H7 (cell line): ENCODE data around the gene ANKRD55. TPM values are rescaled to one million over a fixed set of nuclear protein-coding genes. Genes with fewer than 3 reads are reported as not detected.
"Not testable (repeated sequence)": the region's sequence is repeated elsewhere in the genome, so short reads cannot be mapped to it uniquely, and the experiment has no call there.

Source experiments
- DNase-seq: peaks from one replicate; pipeline ENCODE4 v3.0.0; 2012
- H3K27me3 ChIP-seq: 2 replicates; pipeline ENCODE4 v1.6.0; 2011; ENCODE audit warnings: mild to moderate bottlenecking, low read length; ENCODE audit not compliant: control insufficient read depth, insufficient read depth
- H3K36me3 ChIP-seq: replicated peaks from 2 replicates; pipeline ENCODE4 v1.5.1; 2011; ENCODE audit warnings: low read length; ENCODE audit not compliant: control insufficient read depth, insufficient read depth
- H3K4me3 ChIP-seq: 2 replicates; pipeline ENCODE4 v1.5.1; 2011; ENCODE audit warnings: low read depth, mild to moderate bottlenecking, control low read depth, low read length, moderate library complexity; ENCODE audit not compliant: insufficient read depth
- total RNA-seq: library from RNA; depleted of rRNA; stranded (reverse); fragments of >200 nt; shearing (Covaris generic); gene quantifications from 2 replicates; pipeline ENCODE4 v1.2.3, GENCODE V29; 2014

ANKRD55 gene
- total RNA-seq, 1 experiment from 2014 or later, result not detected

DNA sequence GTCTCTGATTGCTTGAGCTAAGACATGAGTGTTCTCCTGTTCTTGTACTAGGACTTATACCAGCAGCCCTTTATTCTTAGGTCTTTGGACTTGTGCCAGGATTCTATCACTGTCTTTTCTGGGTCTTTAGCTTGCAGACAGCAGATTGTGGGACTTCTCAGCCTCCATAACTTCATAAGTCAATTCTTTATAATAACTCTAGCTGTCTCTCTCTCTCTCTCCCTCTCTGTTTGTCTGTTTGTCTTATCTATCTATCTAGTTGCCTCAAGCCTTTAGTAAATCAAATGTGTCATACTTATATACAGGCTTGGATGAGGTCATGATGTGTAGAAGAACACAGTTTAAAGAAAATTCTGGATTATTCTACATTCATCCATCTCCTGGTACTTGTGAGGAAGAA is 11.5 kb upstream of the ANKRD55 start:
- Histone ChIP-seq H3K27me3 (no peaks in the 10 kb centered on the region), H3K36me3 (no peaks in the 10 kb centered on the region), H3K4me3 (no peak overlapping the region)
- DNase-seq, result no peak

DNA sequence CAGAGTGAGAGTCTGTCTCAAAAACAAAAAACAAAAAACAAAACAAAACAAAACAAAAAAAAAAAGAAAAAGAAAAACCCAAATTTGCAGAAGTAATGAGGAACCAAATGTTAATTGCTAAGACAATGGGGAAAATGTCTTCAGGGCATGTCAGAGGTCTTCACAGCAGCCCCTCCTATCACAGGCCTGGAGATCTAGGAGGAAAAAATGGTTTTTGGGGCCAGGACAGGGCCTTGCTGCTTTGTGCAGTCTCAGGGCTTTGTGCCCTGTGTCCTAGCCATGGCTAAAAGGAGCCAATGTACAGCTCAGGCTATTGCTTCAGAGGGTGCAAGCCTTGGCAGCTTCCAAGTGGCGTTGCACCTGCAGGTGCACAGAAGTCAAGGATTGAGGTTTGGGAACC is 9.1 kb upstream of the ANKRD55 start:
- H3K36me3 ChIP-seq, H3K4me3 ChIP-seq, H3K27me3 ChIP-seq, DNase-seq: not testable (repeated sequence)

DNA sequence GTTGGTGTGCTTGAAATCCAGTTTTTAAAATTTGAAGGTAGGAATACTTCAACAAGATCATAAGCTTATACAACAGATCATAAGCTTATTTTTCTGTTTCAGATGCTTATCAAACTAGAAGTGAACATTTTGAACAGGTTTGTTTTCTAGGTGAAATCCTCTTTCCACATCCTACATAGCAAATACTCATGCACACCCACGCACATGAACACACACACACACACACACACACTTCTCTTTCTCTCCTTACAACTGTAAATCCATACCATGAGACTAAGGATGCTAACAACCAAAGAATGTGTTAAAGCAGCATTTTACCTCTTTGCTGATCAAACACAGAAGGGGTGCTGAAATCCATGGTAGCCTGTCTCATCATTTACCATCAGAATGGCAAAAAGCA is 592 bp downstream of the ANKRD55 start:
- Histone ChIP-seq H3K27me3 (no peaks in the 10 kb centered on the region), H3K4me3 (no peak overlapping the region), H3K36me3 (no peaks in the 10 kb centered on the region)
- no peak for DNase-seq

DNA sequence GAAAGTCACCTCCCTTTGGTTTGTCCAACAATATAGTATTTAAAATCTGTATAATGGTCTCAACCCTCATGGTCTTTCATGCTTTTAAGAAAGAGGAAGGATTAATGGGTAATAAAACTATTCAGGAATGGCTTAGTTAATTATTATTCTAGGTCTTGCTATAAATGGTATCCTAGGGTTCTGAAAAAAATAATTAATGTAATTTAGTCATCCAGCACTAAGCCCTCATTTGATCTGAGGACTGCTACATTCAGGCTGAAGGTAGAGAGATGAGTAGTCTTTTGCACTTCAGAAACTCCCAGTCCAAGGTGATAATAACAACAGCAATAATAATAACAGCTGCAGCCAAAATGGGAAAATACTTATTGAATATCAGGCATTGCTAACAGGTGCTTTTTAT is 2.6 kb downstream of the ANKRD55 start:
- DNase-seq, result no peak
- H3K4me3 ChIP-seq, result no peak overlapping the region
- no peaks in the 10 kb centered on the region for H3K36me3 ChIP-seq

DNA sequence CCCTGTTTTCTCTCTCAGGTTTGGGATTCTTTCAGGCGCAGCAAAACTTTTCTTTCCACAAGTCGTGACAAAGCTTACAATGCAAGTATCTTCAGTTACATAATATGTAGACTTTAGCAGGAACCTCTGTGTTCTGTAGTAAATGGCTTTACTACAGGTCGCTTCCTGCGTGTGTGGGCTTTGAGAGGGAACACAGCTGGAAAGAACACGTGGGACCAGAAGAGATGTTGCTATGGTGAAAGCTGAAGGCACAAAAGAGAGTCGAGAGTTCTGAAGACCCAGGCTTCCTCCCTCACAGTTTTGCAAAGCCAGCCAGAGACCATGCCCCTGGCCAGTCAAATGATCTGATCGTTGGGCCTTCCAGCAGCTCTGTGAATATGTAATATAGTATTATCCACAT is 4.0 kb downstream of the ANKRD55 start:
- Histone ChIP-seq H3K36me3 (no peaks in the 10 kb centered on the region), H3K4me3 (no peak overlapping the region), H3K27me3 (no peaks in the 10 kb centered on the region)
- DNase-seq, result no peak

More for the DNA sequence above, 2.6 kb downstream of the ANKRD55 start:
- no peaks in the 10 kb centered on the region for H3K27me3 ChIP-seq

DNA sequence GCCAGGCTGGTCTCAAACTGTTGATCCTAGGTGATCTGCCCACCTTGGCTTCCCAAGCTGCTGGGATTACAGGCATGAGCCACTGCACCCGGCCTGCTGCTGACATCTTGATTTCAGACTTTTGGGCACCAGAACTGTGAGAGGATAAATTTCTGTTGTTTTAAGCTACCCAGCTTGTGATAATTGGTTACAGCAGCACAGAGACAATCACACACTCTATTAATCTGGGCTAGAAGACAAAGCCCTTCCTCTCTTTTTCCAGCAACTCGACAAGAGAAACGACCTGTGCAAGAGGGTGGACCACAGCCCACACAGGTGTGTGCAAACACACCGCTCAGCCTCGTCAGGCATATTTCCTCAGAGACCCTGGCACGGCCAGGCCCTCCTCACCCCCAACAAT is 4.5 kb downstream of the ANKRD55 start:
- Histone ChIP-seq H3K4me3 (no peak overlapping the region), H3K36me3 (no peaks in the 10 kb centered on the region), H3K27me3 (no peaks in the 10 kb centered on the region)
- DNase-seq, result no peak

DNA sequence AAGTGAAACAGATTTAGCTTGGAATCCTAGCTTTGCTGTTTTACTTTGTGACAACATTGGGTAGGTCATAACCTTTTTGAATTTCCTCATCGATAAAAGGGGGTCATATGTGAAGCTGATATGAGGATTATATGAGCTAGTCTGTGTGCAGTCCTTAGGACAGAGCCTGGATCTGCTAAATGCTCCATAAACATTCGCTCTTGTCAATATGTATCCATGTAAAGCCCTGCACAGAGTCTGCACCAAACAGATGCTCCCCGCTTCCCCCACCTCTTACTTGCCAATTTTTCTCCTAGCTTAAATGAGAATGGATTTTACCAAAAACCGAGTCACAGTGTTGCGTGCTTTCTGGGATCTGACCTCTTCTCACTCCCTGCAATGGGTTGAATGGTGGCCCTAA is 5.4 kb downstream of the ANKRD55 start:
- no peak for DNase-seq
- H3K36me3 ChIP-seq, result no peaks in the 10 kb centered on the region
- no peaks in the 10 kb centered on the region for H3K27me3 ChIP-seq
- no peak overlapping the region for H3K4me3 ChIP-seq

DNA sequence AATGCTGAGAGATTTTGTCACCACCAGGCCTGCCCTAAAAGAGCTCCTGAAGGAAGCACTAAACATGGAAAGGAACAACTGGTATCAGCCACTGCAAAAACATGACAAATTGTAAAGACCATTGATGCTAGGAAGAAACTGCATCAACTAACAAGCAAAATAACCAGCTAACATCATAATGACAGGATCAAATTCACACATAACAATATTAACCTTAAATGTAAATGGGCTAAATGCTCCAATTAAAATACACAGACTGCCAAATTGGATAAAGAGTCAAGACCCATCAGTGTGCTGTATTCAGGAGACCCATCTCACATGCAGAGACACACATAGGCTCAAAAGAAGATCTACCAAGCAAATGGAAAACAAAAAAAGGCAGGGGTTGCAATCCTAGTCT is 9.8 kb downstream of the ANKRD55 start:
- not testable (repeated sequence) for H3K4me3 ChIP-seq, DNase-seq, H3K27me3 ChIP-seq, H3K36me3 ChIP-seq

DNA sequence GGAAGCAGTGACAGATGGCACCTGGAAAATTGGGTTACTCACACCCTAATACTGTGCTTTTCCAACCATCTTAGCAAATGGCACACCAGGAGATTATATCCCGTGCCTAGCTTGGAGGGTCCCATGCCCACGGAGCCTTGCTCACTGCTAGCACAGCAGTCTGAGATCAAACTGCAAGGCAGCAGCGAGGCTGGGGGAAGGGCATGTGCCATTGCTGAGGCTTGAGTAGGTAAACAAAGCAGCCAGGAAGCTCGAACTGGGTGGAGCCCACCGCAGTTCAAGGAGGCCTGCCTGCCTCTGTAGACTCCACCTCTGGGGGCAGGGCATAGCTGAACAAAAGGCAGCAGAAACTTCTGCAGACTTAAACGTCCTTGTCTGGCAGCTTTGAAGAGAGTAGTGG is 11.5 kb downstream of the ANKRD55 start:
- H3K36me3 ChIP-seq, H3K27me3 ChIP-seq, DNase-seq, H3K4me3 ChIP-seq: not testable (repeated sequence)

DNA sequence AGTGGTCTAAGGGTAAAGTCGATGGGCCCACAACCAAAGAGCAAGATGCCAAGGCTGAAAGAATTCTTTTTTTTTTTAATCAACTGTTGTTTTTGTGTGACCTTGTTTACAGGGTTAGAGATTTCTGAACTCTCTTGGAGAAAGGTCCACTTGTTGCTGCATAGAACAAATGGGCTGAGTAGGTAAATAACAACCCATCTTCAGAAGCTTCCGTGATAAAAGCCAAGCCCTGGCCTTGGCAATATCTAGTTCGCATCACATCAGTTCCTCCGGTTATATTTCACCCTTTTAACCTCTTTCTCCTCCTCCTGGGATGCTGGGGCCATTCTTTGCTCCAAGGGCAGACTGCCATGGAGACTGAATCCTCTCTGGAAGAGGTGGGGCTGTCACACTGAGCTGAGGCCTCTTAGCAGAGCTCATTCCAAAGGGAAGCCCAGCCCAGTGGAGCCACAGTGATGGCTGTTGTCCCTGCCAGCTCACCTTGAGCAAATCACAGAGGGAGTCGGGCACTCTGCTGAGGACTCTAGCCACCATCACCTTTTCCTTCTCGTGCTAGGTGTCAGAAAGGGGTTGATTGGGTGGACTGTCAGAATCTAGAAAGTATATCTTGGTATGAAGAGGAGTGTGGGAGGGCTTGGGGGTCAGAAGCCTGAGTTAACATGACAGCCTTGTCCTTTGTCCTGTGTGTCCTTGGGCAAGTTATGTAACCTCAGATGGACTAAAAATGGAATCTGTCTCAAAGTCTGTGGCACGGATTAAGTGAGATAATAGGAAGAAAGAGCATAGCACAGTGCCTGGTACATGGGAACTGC is 17.9 kb downstream of the ANKRD55 start:
- no peak for DNase-seq
- no peaks in the 10 kb centered on the region for H3K27me3 ChIP-seq
- H3K36me3 ChIP-seq, result no peaks in the 10 kb centered on the region
- no peak overlapping the region for H3K4me3 ChIP-seq

DNA sequence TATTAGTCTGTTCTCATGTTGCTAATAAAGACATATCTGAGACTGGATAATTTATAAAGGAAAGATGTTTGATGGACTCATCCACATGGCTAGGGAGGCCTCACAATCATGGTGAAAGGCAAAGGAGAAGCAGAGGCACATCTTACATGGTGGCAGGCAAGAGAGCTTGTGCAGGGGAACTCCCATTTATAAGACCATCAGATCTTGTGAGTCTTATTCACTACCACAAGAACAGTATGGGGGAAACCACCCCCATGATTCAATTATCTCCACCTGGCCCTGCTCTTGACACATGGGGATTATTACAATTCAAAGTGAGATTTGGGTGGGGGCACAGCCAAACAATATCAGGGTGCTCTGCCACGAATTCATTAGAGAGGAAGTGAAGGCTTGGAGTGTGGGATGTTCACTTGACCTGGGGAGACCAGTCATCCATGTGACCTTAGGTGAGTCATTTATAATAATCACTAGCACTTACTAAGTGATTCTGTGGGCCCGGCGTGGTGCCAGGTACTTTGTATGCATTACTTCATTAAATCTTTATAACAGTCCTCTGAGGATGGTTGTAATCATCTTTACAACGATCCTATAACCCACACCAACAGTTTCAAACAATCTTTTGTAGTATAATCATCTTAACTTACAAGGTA is 19.1 kb downstream of the ANKRD55 start:
- DNase-seq, result not testable (repeated sequence)

DNA sequence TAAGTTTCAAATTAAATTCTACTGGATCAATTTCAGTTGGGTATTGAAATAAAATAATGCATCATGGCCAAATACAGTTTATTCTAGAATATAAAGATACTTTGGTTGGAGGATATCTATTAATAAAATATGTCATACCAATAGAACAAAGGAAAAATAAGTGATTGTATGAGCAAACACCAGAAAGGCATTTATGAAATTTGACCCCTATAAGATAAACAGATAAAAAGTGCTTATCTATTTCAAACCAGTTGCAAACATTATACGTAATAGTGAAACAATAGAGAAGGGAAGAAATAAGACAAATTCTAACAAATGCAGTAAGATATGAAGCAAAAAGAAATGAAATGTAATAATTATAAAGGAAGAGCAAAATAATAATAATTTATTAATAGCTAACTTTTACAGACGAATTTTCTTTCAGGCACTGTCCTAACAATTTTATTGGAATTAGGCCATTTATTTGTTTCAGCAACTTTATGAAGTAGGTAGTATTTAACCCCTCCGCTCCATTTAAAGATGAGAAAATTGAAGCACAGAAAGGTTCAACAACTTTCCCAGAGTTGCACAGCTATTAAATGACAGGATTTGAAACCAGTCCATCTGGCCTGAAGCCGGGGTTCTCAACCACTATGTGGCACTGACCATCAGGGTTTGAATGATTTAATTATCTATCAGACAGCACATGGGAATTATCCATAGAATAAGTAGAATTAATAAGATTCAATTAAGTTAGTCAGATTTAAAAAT is 20.8 kb downstream of the ANKRD55 start:
- Histone ChIP-seq H3K27me3 (no peaks in the 10 kb centered on the region), H3K36me3 (no peaks in the 10 kb centered on the region), H3K4me3 (no peak overlapping the region)
- no peak for DNase-seq

More for the DNA sequence above, 19.1 kb downstream of the ANKRD55 start:
- not testable (repeated sequence) for H3K4me3 ChIP-seq, H3K36me3 ChIP-seq, H3K27me3 ChIP-seq

DNA sequence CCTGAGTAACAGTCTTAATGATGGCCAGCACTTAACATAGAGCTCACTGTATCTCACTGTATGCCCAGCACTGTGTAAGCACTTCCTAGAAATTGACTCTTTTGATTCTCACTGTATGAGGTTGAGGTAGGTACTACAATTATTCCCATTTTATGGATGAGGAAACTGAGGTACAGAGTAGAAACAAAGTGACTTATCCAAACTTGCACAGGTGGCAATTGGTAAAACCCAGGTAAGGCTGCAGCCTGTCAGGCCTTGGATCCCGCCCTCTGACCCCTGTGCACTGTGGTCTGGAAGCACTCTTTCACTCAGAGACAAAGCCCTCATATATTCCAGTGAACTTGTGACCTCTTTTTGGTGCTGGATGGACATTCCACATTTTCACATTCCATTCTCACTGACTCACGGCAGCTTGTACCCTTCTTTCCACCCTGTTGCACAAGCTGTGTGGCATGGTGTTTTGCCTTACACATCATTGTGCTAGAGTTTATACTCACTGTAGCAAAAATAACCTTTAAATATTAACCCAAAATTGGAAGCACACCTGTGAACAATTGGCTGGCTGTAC is 21.7 kb downstream of the ANKRD55 start:
- Histone ChIP-seq H3K27me3 (no peaks in the 10 kb centered on the region), H3K36me3 (no peaks in the 10 kb centered on the region), H3K4me3 (no peak overlapping the region)
- DNase-seq, result no peak

DNA sequence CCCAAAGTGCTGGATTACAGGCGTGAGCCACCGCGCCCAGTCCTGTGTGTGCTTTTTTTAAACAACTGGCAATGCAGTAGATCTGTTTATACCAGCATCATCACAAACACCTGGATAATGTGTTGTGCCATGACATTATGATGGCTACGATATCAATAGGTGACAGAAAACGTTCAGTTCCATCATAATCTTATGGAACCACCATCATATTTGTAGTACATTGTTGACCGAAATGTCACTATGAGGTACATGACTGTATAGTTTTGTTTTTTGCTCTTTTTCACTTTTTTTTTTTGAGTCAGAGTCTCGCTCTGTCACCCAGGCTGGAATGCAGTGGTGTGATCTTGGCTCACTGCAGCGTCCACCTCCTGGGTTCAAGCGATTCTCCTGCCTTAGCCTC is 24.4 kb downstream of the ANKRD55 start:
- H3K36me3 ChIP-seq, result no peaks in the 10 kb centered on the region
- no peaks in the 10 kb centered on the region for H3K27me3 ChIP-seq

DNA sequence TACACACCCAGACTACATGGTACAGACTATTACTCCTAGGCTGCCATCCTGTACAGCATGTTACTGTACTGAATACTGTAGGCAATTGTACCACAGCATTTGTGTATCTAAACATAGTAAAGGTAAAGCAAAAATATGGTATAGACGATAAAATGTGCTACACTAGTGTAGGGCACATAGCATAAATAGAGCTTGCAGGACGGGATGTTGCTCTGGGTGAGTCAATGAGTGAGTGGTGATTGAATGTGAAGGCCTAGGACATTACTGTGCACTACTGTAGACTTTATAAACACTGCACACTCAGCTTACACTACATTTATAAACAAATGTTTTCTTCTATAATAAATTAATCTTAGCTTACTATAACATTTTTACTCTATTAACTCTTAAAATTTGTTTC is 25.6 kb downstream of the ANKRD55 start:
- no peak for DNase-seq
- Histone ChIP-seq H3K27me3 (no peaks in the 10 kb centered on the region), H3K36me3 (no peaks in the 10 kb centered on the region), H3K4me3 (no peak overlapping the region)

More for the DNA sequence above, 24.4 kb downstream of the ANKRD55 start:
- H3K4me3 ChIP-seq, result no peak overlapping the region
- no peak for DNase-seq
